Upper lobe of right lung (tissue), 1 donor: ENCODE measurements around the gene IPO11. TPM values are rescaled to one million over a fixed set of nuclear protein-coding genes. Genes with fewer than 3 reads are reported as not detected.

Source experiments
- ATAC-seq: fragments of 200-7000 bp; cut with Tn5 transposase; one replicate; pipeline ENCODE4 v1.9.1; 2020; ENCODE audit warnings: mild to moderate bottlenecking, moderate library complexity
- DNase-seq: peaks from one replicate; pipeline ENCODE4 v3.0.0-alpha.2; 2020
- H3K27ac ChIP-seq: fragments of 200-600 bp; one replicate; pipeline ENCODE4 v1.8.0; 2022
- H3K27me3 ChIP-seq: fragments of 200-600 bp; one replicate; pipeline ENCODE4 v1.8.0; 2022; ENCODE audit warnings: mild to moderate bottlenecking
- H3K36me3 ChIP-seq: fragments of 200-600 bp; one replicate; pipeline ENCODE4 v1.8.0; 2022
- H3K4me1 ChIP-seq: fragments of 200-600 bp; one replicate; pipeline ENCODE4 v1.8.0; 2022
- H3K4me3 ChIP-seq: fragments of 200-600 bp; one replicate; pipeline ENCODE4 v1.8.0; 2022; ENCODE audit warnings: mild to moderate bottlenecking
- H3K9me3 ChIP-seq: fragments of 200-600 bp; one replicate; pipeline ENCODE4 v1.8.0; 2022
- CTCF ChIP-seq: fragments of 200-600 bp; IDR thresholded peaks from one replicate; pipeline ENCODE4 v1.8.0; 2022; ENCODE audit warnings: antibody characterized with exemption
- intact Hi-C: fragments of 100-400 bp; cut with DNase I; formaldehyde crosslinking; loops from one replicate; pipeline ENCODE4 v1.11.0; 2022
- total RNA-seq: library from RNA; stranded (reverse); fragmentation: NEBNext Ultra II Directional; extraction: Animal tissue kit (Norgen Biotek cat#: 25700); gene quantifications from one replicate; pipeline ENCODE4 v1.2.1, GENCODE V29; 2021
- donor health status: DM: no; HTN: yes; CAD: no; lungs with severe emphysema.

IPO11 gene
- total RNA-seq, 1 donor from 2014 or later: 31.2 TPM

GRCh38 chr5:62626534-62626933 lies 214.0 kb downstream of the IPO11 start:
- H3K4me3 ChIP-seq: no peak overlapping the region
- no peaks in the 10 kb centered on the region for H3K27me3 ChIP-seq
- peaks cover 24% of the 10 kb centered on the region for H3K36me3 ChIP-seq
- no peak for DNase-seq
- no peaks in the 10 kb centered on the region for H3K4me1 ChIP-seq
- intact Hi-C loops: no loop called here
- no peaks in the 10 kb centered on the region for H3K9me3 ChIP-seq
- H3K27ac ChIP-seq: no peak overlapping the region
- no peak for ATAC-seq
- TF ChIP-seq CTCF: no peak

GRCh38 chr5:62627121-62627520 lies 214.6 kb downstream of the IPO11 start:
- intact Hi-C loops: no loop called here
- H3K27me3 ChIP-seq: no peaks in the 10 kb centered on the region

GRCh38 chr5:62627901-62628300 lies 215.3 kb downstream of the IPO11 start:
- H3K9me3 ChIP-seq: no peaks in the 10 kb centered on the region

More at GRCh38 chr5:62627121-62627520, 214.6 kb downstream of the IPO11 start:
- Histone ChIP-seq H3K4me3 (no peak overlapping the region), H3K4me1 (no peaks in the 10 kb centered on the region), H3K36me3 (peaks cover 24% of the 10 kb centered on the region), H3K27ac (no peak overlapping the region), H3K9me3 (no peaks in the 10 kb centered on the region)
- no peak for ATAC-seq
- no peak for TF ChIP-seq CTCF
- no peak for DNase-seq

GRCh38 chr5:62631909-62632580 lies 219.5 kb downstream of the IPO11 start:
- DNase-seq: no peak
- H3K4me3 ChIP-seq: no peak overlapping the region
- TF ChIP-seq CTCF: no peak
- no peak for ATAC-seq
- intact Hi-C loops: no loop called here
- no peaks in the 10 kb centered on the region for H3K9me3 ChIP-seq
- H3K27ac ChIP-seq: no peak overlapping the region
- peaks cover 22% of the 10 kb centered on the region for H3K36me3 ChIP-seq
- no peaks in the 10 kb centered on the region for H3K4me1 ChIP-seq
- H3K27me3 ChIP-seq: no peaks in the 10 kb centered on the region

More at GRCh38 chr5:62627901-62628300, 215.3 kb downstream of the IPO11 start:
- intact Hi-C loops: no loop called here
- ATAC-seq (no peak), DNase-seq (no peak)
- no peak for TF ChIP-seq CTCF
- Histone ChIP-seq H3K4me1 (no peaks in the 10 kb centered on the region), H3K27ac (no peak overlapping the region), H3K36me3 (peaks cover 24% of the 10 kb centered on the region), H3K27me3 (no peaks in the 10 kb centered on the region), H3K4me3 (no peak overlapping the region)

- no peak overlapping the region for H3K27ac ChIP-seq
- no peak for TF ChIP-seq CTCF
- H3K4me1 ChIP-seq: no peaks in the 10 kb centered on the region
- ATAC-seq (no peak), DNase-seq (no peak)
- H3K36me3 ChIP-seq: peaks cover 12% of the 10 kb centered on the region
- intact Hi-C loops: no loop called here
- H3K4me3 ChIP-seq: no peak overlapping the region
- H3K27me3 ChIP-seq: no peaks in the 10 kb centered on the region
- H3K9me3 ChIP-seq: no peaks in the 10 kb centered on the region
Observed at GRCh38 chr5:62633243-62633642, 220.7 kb downstream of the IPO11 start.

GRCh38 chr5:62640446-62640845 lies 227.9 kb downstream of the IPO11 start:
- no peak overlapping the region for H3K27ac ChIP-seq
- DNase-seq (no peak), ATAC-seq (no peak)
- TF ChIP-seq CTCF: no peak
- H3K36me3 ChIP-seq: no peaks in the 10 kb centered on the region
- intact Hi-C loops: no loop called here
- H3K4me1 ChIP-seq: no peaks in the 10 kb centered on the region
- H3K9me3 ChIP-seq: no peaks in the 10 kb centered on the region
- H3K27me3 ChIP-seq: no peaks in the 10 kb centered on the region
- no peak overlapping the region for H3K4me3 ChIP-seq
